Measurements from ENCODE around the gene TTLL13. TPM values are rescaled to one million over a fixed set of nuclear protein-coding genes. Genes with fewer than 3 reads are reported as not detected.

Gene TTLL13
- total RNA-seq, 1 donor from 2014 or later = not detected

- no peak for TF ChIP-seq EZH2phosphoT487 (IDR thresholded peaks at IDR 0.05)
- TF ChIP-seq EZH2 (IDR thresholded peaks at IDR 0.05) = no peak
- TF ChIP-seq CTCF (IDR thresholded peaks at IDR 0.05) = no peak
- Histone ChIP-seq H3K4me3 (no peak overlapping the region), H4K20me1 (ENCODE audit: low read depth) (no peaks in the 10 kb centered on the region), H3K79me2 (ENCODE audit: low read depth) (no peaks in the 10 kb centered on the region), H3K9ac (no peak overlapping the region), H3K4me2 (no peak overlapping the region), H3K4me1 (peaks cover 10% of the 10 kb centered on the region), H3K27me3 (no peaks in the 10 kb centered on the region), H3K27ac (no peak overlapping the region), H3F3A (ENCODE audit: low read depth) (peaks cover 5% of the 10 kb centered on the region), H2AFZ (replicated peaks) (no peak overlapping the region), H3K9me3 (ENCODE audit: low read depth) (no peaks in the 10 kb centered on the region), H3K36me3 (no peaks in the 10 kb centered on the region)
- H3K36me3 Mint-ChIP-seq = no peaks in the 10 kb centered on the region
- no peak overlapping the region for H3K4me3 Mint-ChIP-seq
- no peak for DNase-seq (ENCODE audit: low spot score)
- H3K9me3 Mint-ChIP-seq = no peaks in the 10 kb centered on the region
- H3K27ac Mint-ChIP-seq = no peak overlapping the region
- peaks cover 5% of the 10 kb centered on the region for H3K4me1 Mint-ChIP-seq
- peaks cover 2% of the 10 kb centered on the region for H3K27me3 Mint-ChIP-seq (ENCODE audit: insufficient read depth, low read depth)
Observed at GRCh38 chr15:90305932-90306331, 56.6 kb downstream of the TTLL13 start.

DNA sequence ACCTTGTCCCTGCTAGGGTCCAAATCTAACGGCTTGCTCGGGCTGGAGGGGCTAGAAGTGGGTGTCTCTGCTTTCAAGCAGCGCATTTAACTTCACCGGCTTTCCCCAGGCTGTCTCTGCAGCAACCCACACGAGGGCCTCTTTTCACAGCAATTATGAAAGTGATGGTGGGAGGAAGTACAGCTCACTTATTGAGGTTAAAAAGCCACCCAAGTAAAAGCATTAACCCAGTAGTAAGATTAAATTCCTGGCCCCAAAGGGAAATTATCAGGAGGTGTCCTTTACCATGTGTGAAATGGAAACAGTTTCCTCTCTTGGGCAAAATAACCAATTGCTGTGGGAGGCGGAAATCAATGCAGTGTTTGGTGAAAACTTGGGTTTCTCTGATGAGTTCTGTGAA lies 57.2 kb downstream of the TTLL13 start:
- no peak for TF ChIP-seq EZH2phosphoT487 (IDR thresholded peaks at IDR 0.05)
- TF ChIP-seq EZH2 (IDR thresholded peaks at IDR 0.05) = no peak
- no peak for TF ChIP-seq CTCF (IDR thresholded peaks at IDR 0.05)
- no peak overlapping the region for H3K4me3 Mint-ChIP-seq
- H3K79me2 ChIP-seq (ENCODE audit: low read depth) = no peaks in the 10 kb centered on the region
- no peak overlapping the region for H3K27ac ChIP-seq
- no peak overlapping the region for H3K9ac ChIP-seq
- peaks cover 10% of the 10 kb centered on the region for H3K4me1 ChIP-seq
- H3K4me1 Mint-ChIP-seq = peaks cover 3% of the 10 kb centered on the region
- H3K27me3 Mint-ChIP-seq (ENCODE audit: insufficient read depth, low read depth) = peaks cover 2% of the 10 kb centered on the region
- H3K9me3 ChIP-seq (ENCODE audit: low read depth) = no peaks in the 10 kb centered on the region
- no peaks in the 10 kb centered on the region for H3K9me3 Mint-ChIP-seq
- no peak overlapping the region for H3K4me2 ChIP-seq
- H2AFZ ChIP-seq (replicated peaks) = no peak overlapping the region
- H3F3A ChIP-seq (ENCODE audit: low read depth) = peaks cover 5% of the 10 kb centered on the region
- H3K36me3 ChIP-seq = no peaks in the 10 kb centered on the region
- no peak overlapping the region for H3K4me3 ChIP-seq
- no peaks in the 10 kb centered on the region for H4K20me1 ChIP-seq (ENCODE audit: low read depth)
- no peak overlapping the region for H3K27ac Mint-ChIP-seq
- H3K36me3 Mint-ChIP-seq = no peaks in the 10 kb centered on the region
- no peak for DNase-seq (ENCODE audit: low spot score)
- H3K27me3 ChIP-seq = no peaks in the 10 kb centered on the region

DNA sequence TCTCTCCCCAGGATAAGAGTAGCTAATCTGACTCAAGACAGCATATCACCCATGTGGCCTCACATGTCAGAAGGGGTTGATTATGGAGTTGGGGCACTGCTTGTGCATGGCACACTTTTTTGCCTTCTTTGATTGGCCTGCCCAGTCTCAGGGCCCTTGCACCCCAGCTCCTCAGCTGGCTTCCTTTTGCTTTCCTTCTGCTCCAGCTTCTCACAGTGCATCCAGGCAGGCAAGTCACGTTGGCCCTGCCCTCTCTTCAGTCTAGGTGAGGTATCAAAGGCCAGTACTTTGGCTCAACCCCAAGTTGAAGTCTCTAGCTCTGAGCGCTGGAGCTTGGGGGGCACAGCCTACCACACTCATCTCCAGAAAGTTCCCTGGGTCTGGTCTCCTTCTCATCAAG lies 58.3 kb downstream of the TTLL13 start:
- no peak for TF ChIP-seq CTCF (IDR thresholded peaks at IDR 0.05)
- no peak for TF ChIP-seq EZH2 (IDR thresholded peaks at IDR 0.05)
- no peak overlapping the region for H3K4me2 ChIP-seq
- peaks cover 3% of the 10 kb centered on the region for H3K4me1 Mint-ChIP-seq
- H3K9ac ChIP-seq = no peak overlapping the region
- no peaks in the 10 kb centered on the region for H3K9me3 Mint-ChIP-seq
- DNase-seq (ENCODE audit: low spot score) = no peak
- H3K27ac ChIP-seq = no peak overlapping the region
- H3K4me1 ChIP-seq = no peaks in the 10 kb centered on the region
- no peak overlapping the region for H2AFZ ChIP-seq (replicated peaks)
- no peaks in the 10 kb centered on the region for H3K79me2 ChIP-seq (ENCODE audit: low read depth)
- H3K9me3 ChIP-seq (ENCODE audit: low read depth) = no peaks in the 10 kb centered on the region
- H3K27me3 ChIP-seq = no peaks in the 10 kb centered on the region
- no peaks in the 10 kb centered on the region for H3K36me3 ChIP-seq
- H4K20me1 ChIP-seq (ENCODE audit: low read depth) = no peaks in the 10 kb centered on the region
- no peaks in the 10 kb centered on the region for H3F3A ChIP-seq (ENCODE audit: low read depth)
- H3K4me3 ChIP-seq = no peak overlapping the region
- H3K27ac Mint-ChIP-seq = no peak overlapping the region
- H3K27me3 Mint-ChIP-seq (ENCODE audit: insufficient read depth, low read depth) = peaks cover 2% of the 10 kb centered on the region
- no peaks in the 10 kb centered on the region for H3K36me3 Mint-ChIP-seq
- H3K4me3 Mint-ChIP-seq = no peak overlapping the region

GRCh38 chr15:90309020-90309419 lies 59.7 kb downstream of the TTLL13 start:
- Histone ChIP-seq H3K4me3 (no peak overlapping the region), H3K4me1 (no peaks in the 10 kb centered on the region), H3K36me3 (no peaks in the 10 kb centered on the region), H3K9ac (no peak overlapping the region), H4K20me1 (ENCODE audit: low read depth) (no peaks in the 10 kb centered on the region), H3K9me3 (ENCODE audit: low read depth) (no peaks in the 10 kb centered on the region), H3F3A (ENCODE audit: low read depth) (no peaks in the 10 kb centered on the region), H2AFZ (replicated peaks) (no peak overlapping the region), H3K4me2 (no peak overlapping the region), H3K27ac (no peak overlapping the region), H3K79me2 (ENCODE audit: low read depth) (no peaks in the 10 kb centered on the region), H3K27me3 (no peaks in the 10 kb centered on the region)
- Mint-ChIP-seq H3K27ac (no peak overlapping the region), H3K4me1 (peaks cover 3% of the 10 kb centered on the region), H3K27me3 (ENCODE audit: insufficient read depth, low read depth) (peaks cover 2% of the 10 kb centered on the region), H3K4me3 (no peak overlapping the region), H3K36me3 (no peaks in the 10 kb centered on the region), H3K9me3 (no peaks in the 10 kb centered on the region)
- no peak for DNase-seq (ENCODE audit: low spot score)
- no peak for TF ChIP-seq EZH2 (IDR thresholded peaks at IDR 0.05)
- no peak for TF ChIP-seq EZH2phosphoT487 (IDR thresholded peaks at IDR 0.05)
- TF ChIP-seq CTCF (IDR thresholded peaks at IDR 0.05) = no peak
